H9 (cell line): ENCODE data around the gene EPHA10. TPM values are rescaled to one million over a fixed set of nuclear protein-coding genes. Genes with fewer than 3 reads are reported as not detected.

Source experiments
- DNase-seq: peaks from one replicate; pipeline ENCODE4 v3.0.0-alpha.2; 2017
- H2AFZ ChIP-seq: one replicate; pipeline ENCODE4 v1.6.1; 2013; ENCODE audit warnings: mild to moderate bottlenecking, low read length, control low read depth, moderate library complexity
- H2AK5ac ChIP-seq: 2 replicates; pipeline ENCODE4 v1.6.1; 2013; ENCODE audit warnings: low read length, control low read depth, mixed read lengths; ENCODE audit not compliant: insufficient read length
- H2BK120ac ChIP-seq: one replicate; pipeline ENCODE4 v1.6.1; 2013; ENCODE audit warnings: low read depth, mild to moderate bottlenecking, low read length, control low read depth, inconsistent platforms; ENCODE audit not compliant: poor library complexity, severe bottlenecking
- H2BK12ac ChIP-seq: 2 replicates; pipeline ENCODE4 v1.6.1; 2013; ENCODE audit warnings: low read length, control low read depth, mixed read lengths, low read depth; ENCODE audit not compliant: insufficient read length
- H2BK15ac ChIP-seq: 2 replicates; pipeline ENCODE4 v1.6.1; 2013; ENCODE audit warnings: low read depth, low read length, control low read depth
- H2BK20ac ChIP-seq: one replicate; pipeline ENCODE4 v1.6.1; 2013; ENCODE audit warnings: low read depth, mild to moderate bottlenecking, low read length, control low read depth, inconsistent platforms; ENCODE audit not compliant: poor library complexity, severe bottlenecking
- H2BK5ac ChIP-seq: 2 replicates; pipeline ENCODE4 v1.6.1; 2013; ENCODE audit warnings: low read length, control low read depth, mixed read lengths; ENCODE audit not compliant: insufficient read length
- H3K14ac ChIP-seq: 2 replicates; pipeline ENCODE4 v1.6.1; 2013; ENCODE audit warnings: low read length, control low read depth; ENCODE audit not compliant: insufficient read depth
- H3K18ac ChIP-seq: 2 replicates; pipeline ENCODE4 v1.6.1; 2013; ENCODE audit warnings: low read depth, mild to moderate bottlenecking, mixed read lengths, low read length, control low read depth; ENCODE audit not compliant: insufficient read length
- H3K23ac ChIP-seq: 2 replicates; pipeline ENCODE4 v1.6.1; 2013; ENCODE audit warnings: low read length, control low read depth, mixed read lengths, low read depth; ENCODE audit not compliant: insufficient read length
- H3K23me2 ChIP-seq: 2 replicates; pipeline ENCODE4 v1.6.1; 2013; ENCODE audit warnings: low read depth, mild to moderate bottlenecking, mixed read lengths, low read length, control low read depth; ENCODE audit not compliant: insufficient read length, poor library complexity, severe bottlenecking
- H3K27ac ChIP-seq: 2 replicates; pipeline ENCODE4 v1.5.1; 2013; ENCODE audit warnings: low read length, control low read depth, mixed read lengths, low read depth; ENCODE audit not compliant: insufficient read length
- H3K27me3 ChIP-seq: 2 replicates; pipeline ENCODE4 v1.6.1; 2013; ENCODE audit warnings: low read length, control low read depth, inconsistent platforms; ENCODE audit not compliant: insufficient read depth
- H3K4ac ChIP-seq: 2 replicates; pipeline ENCODE4 v1.6.1; 2013; ENCODE audit warnings: low read depth, mild to moderate bottlenecking, control low read depth, inconsistent platforms, low read length, moderate library complexity
- H3K4me1 ChIP-seq: 2 replicates; pipeline ENCODE4 v1.6.1; 2013; ENCODE audit warnings: low read length, control low read depth, inconsistent platforms; ENCODE audit not compliant: insufficient read depth
- H3K4me2 ChIP-seq: 2 replicates; pipeline ENCODE4 v1.6.1; 2013; ENCODE audit warnings: low read length, control low read depth, mixed read lengths; ENCODE audit not compliant: insufficient read length, insufficient read depth
- H3K56ac ChIP-seq: 2 replicates; pipeline ENCODE4 v1.6.1; 2013; ENCODE audit warnings: low read depth, mild to moderate bottlenecking, mixed read lengths, low read length, control low read depth; ENCODE audit not compliant: insufficient read length
- H3K79me1 ChIP-seq: 2 replicates; pipeline ENCODE4 v1.6.1; 2013; ENCODE audit warnings: low read depth, mild to moderate bottlenecking, moderate library complexity, low read length, control low read depth, inconsistent platforms; ENCODE audit not compliant: insufficient read depth, poor library complexity, severe bottlenecking
- H3K79me2 ChIP-seq: 2 replicates; pipeline ENCODE4 v1.6.1; 2013; ENCODE audit warnings: low read length, control low read depth, inconsistent platforms; ENCODE audit not compliant: insufficient read depth
- H3K9ac ChIP-seq: 2 replicates; pipeline ENCODE4 v1.6.1; 2013; ENCODE audit warnings: low read length, control low read depth, mixed read lengths; ENCODE audit not compliant: insufficient read length; ENCODE audit errors: extremely low read depth
- H3K9me3 ChIP-seq: one replicate; pipeline ENCODE4 v1.6.1; 2013; ENCODE audit warnings: low read depth, low read length, inconsistent platforms; ENCODE audit not compliant: control insufficient read depth
- H3T11ph ChIP-seq: one replicate; pipeline ENCODE4 v1.6.1; 2013; ENCODE audit warnings: mild to moderate bottlenecking, low read length, control low read depth, inconsistent platforms
- H4K20me1 ChIP-seq: one replicate; pipeline ENCODE4 v1.6.1; 2013; ENCODE audit not compliant: control insufficient read depth, insufficient read length, insufficient read depth
- H4K5ac ChIP-seq: 2 replicates; pipeline ENCODE4 v1.6.1; 2013; ENCODE audit warnings: low read depth, mild to moderate bottlenecking, mixed read lengths, low read length, control low read depth; ENCODE audit not compliant: insufficient read length
- H4K8ac ChIP-seq: replicated peaks from 2 replicates; pipeline ENCODE4 v1.6.1; 2013; ENCODE audit warnings: low read length, control low read depth, mixed read lengths, low read depth; ENCODE audit not compliant: insufficient read length
- H4K91ac ChIP-seq: 2 replicates; pipeline ENCODE4 v1.6.1; 2013; ENCODE audit warnings: low read depth, mild to moderate bottlenecking, moderate library complexity, mixed read lengths, low read length, control low read depth; ENCODE audit not compliant: insufficient read length
- H3K27ac Mint-ChIP-seq, 3 experiments: 2 replicates in 2 of 3; 3 replicates in 1 of 3; pipeline ENCODE4 v1.8.0; 2020 to 2021; ENCODE audit warnings: mixed read lengths in 3 of 3, mild to moderate bottlenecking in 1 of 3, moderate library complexity in 1 of 3
- H3K27me3 Mint-ChIP-seq: 2 replicates; pipeline ENCODE4 v1.8.0; 2021; ENCODE audit warnings: low read depth, mild to moderate bottlenecking, moderate library complexity, mixed read lengths
- H3K36me3 Mint-ChIP-seq, 3 experiments: 2 replicates in 2 of 3; 3 replicates in 1 of 3; pipeline ENCODE4 v1.8.0; 2020 to 2021; ENCODE audit warnings: low read depth in 3 of 3, mixed read lengths in 3 of 3; ENCODE audit not compliant: insufficient read depth in 1 of 3
- H3K4me1 Mint-ChIP-seq, 2 experiments: 2 replicates each; pipeline ENCODE4 v1.8.0; 2020; ENCODE audit warnings: mixed read lengths in 2 of 2
- H3K4me3 Mint-ChIP-seq, 2 experiments: 2 replicates in 1 of 2; 3 replicates in 1 of 2; pipeline ENCODE4 v1.8.0; 2020 to 2021; ENCODE audit warnings: mild to moderate bottlenecking in 2 of 2, mixed read lengths in 2 of 2, moderate library complexity in 1 of 2
- H3K9me3 Mint-ChIP-seq, 2 experiments: 2 replicates in 1 of 2; 3 replicates in 1 of 2; pipeline ENCODE4 v1.8.0; 2020; ENCODE audit warnings: mild to moderate bottlenecking in 2 of 2, mixed read lengths in 2 of 2, moderate library complexity in 1 of 2
- CTCF ChIP-seq: fragments of 200-600 bp; sonication (generic); conservative IDR thresholded peaks from 3 replicates; pipeline ENCODE4 v1.8.0; 2021; ENCODE audit warnings: antibody characterized with exemption, mild to moderate bottlenecking
- WGBS: extraction: QIAGEN DNeasy Blood & Tissue Kit; methylation state at CpG from one replicate; pipeline ENCODE4 v1.1.7; 2013; ENCODE audit warnings: missing lambda C conversion rate, low lambda C conversion rate, mixed read lengths; ENCODE audit not compliant: insufficient read length; ENCODE audit errors: extremely low coverage; 5-methylcytosine and 5-hydroxymethylcytosine counted together
- total RNA-seq: library from RNA; stranded (reverse); gene quantifications from 2 replicates; pipeline ENCODE4 v1.2.1, GENCODE V29; 2021

The EPHA10 gene
- total RNA-seq, 1 experiment from 2014 or later: 0.96 TPM

DNA sequence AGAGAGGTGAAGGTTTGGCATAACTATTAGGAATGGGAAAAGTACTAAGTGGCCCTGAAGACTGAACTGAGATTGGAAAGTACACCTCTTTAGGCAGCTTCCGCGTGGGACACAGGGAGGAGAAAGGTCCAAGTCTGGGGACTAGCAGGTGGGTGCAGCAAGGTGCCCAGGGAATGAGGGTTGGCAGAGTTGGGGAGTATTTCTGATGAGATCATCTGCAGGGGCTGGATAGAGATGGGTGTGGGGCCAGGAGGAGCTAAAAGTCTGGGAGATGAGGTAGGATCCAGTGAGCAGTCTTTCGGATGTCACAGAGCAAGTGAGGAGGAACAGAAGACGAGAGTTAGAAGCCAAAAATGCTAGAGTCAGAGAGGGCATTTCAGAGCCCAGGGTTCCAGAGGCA, 36.5 kb downstream of the EPHA10 start:
- H3K9me3 Mint-ChIP-seq: no peaks in the 10 kb centered on the region
- Histone ChIP-seq H3K4ac (no peak overlapping the region), H3K4me2 (no peak overlapping the region), H2BK15ac (no peak overlapping the region), H2AK5ac (no peak overlapping the region), H2BK120ac (no peak overlapping the region), H3K23ac (no peak overlapping the region), H4K91ac (no peak overlapping the region), H3T11ph (no peak overlapping the region), H3K14ac (no peak overlapping the region), H3K27ac (no peak overlapping the region), H3K23me2 (no peaks in the 10 kb centered on the region), H3K4me1 (no peaks in the 10 kb centered on the region), H3K9me3 (no peaks in the 10 kb centered on the region), H4K8ac (no peak overlapping the region), H4K20me1 (no peaks in the 10 kb centered on the region), H2BK12ac (no peak overlapping the region), H2BK5ac (no peak overlapping the region), H3K9ac (no peak overlapping the region), H2BK20ac (no peak overlapping the region), H4K5ac (no peak overlapping the region), H3K79me1 (no peaks in the 10 kb centered on the region), H3K79me2 (no peaks in the 10 kb centered on the region), H2AFZ (no peak overlapping the region), H3K56ac (no peak overlapping the region), H3K18ac (no peak overlapping the region), H3K27me3 (no peaks in the 10 kb centered on the region)
- H3K4me1 Mint-ChIP-seq: peaks cover 7 to 11% of the 10 kb centered on the region in 2 experiments; a peak in 3 of 4 replicates
- H3K27me3 Mint-ChIP-seq: peaks cover 32% of the 10 kb centered on the region
- H3K27ac Mint-ChIP-seq: no peak overlapping the region
- no CpG with 5 or more reads among the region's 4 CpGs for WGBS
- DNase-seq: no peak
- no peak overlapping the region for H3K4me3 Mint-ChIP-seq
- no peak for TF ChIP-seq CTCF
- H3K36me3 Mint-ChIP-seq: no peaks in the 10 kb centered on the region; a peak in 1 of 7 replicates
